RWPE2 (cell line): ENCODE results near the gene MCC.

Source experiments
- ATAC-seq: fragments of 200-7000 bp; cut with Tn5 transposase; 3 replicates; pipeline ENCODE4 v1.9.1; 2021; ENCODE audit warnings: low read depth
- DNase-seq: peaks from one replicate; pipeline ENCODE4 v3.0.0-alpha.2; 2020; ENCODE audit warnings: low spot score
- H3K27ac ChIP-seq: fragments of 450-650 bp; 2 replicates; pipeline ENCODE4 v1.5.1; 2017; ENCODE audit warnings: mild to moderate bottlenecking; ENCODE audit not compliant: poor library complexity, severe bottlenecking
- H3K27me3 ChIP-seq: fragments of 250-450 bp; sonication (Bioruptor Pico); 2 replicates; pipeline ENCODE4 v1.5.1; 2021; ENCODE audit warnings: mild to moderate bottlenecking, moderate library complexity; ENCODE audit not compliant: insufficient read depth, poor library complexity, severe bottlenecking
- H3K36me3 ChIP-seq: fragments of 250-450 bp; sonication (Bioruptor Pico); 2 replicates; pipeline ENCODE4 v1.5.1; 2020; ENCODE audit warnings: low read depth, mild to moderate bottlenecking, moderate library complexity
- H3K4me1 ChIP-seq: fragments of 250-450 bp; sonication (Bioruptor Pico); 2 replicates; pipeline ENCODE4 v1.5.1; 2021; ENCODE audit warnings: mild to moderate bottlenecking, moderate library complexity; ENCODE audit not compliant: insufficient read depth, poor library complexity, severe bottlenecking
- H3K4me3 ChIP-seq: fragments of 250-450 bp; sonication (Bioruptor Pico); 2 replicates; pipeline ENCODE4 v1.5.1; 2021; ENCODE audit warnings: mild to moderate bottlenecking, moderate library complexity; ENCODE audit not compliant: severe bottlenecking
- H3K9me3 ChIP-seq: fragments of 250-450 bp; sonication (Bioruptor Pico); 2 replicates; pipeline ENCODE4 v1.5.1; 2021; ENCODE audit warnings: mild to moderate bottlenecking, moderate library complexity; ENCODE audit not compliant: severe bottlenecking
- TF ChIP-seq, protein P1 (sequence below): fragments of 450-650 bp; IDR thresholded peaks from one replicate; pipeline ENCODE4 v1.5.1; 2017; ENCODE audit warnings: mild to moderate bottlenecking, moderate library complexity; ENCODE audit not compliant: poor library complexity, severe bottlenecking

Gene MCC

GRCh38 chr5:113487781-113488644 lies at the start of gene MCC:
Gene MCC, minus strand, starts transcription at chr5:113488453.
- peak within 1 kb of the TSS; percentile 58 for H3K4me3 ChIP-seq

GRCh38 chr5:113531481-113532159 lies 43.4 kb upstream of the MCC start:
- TF ChIP-seq, protein P1, sequence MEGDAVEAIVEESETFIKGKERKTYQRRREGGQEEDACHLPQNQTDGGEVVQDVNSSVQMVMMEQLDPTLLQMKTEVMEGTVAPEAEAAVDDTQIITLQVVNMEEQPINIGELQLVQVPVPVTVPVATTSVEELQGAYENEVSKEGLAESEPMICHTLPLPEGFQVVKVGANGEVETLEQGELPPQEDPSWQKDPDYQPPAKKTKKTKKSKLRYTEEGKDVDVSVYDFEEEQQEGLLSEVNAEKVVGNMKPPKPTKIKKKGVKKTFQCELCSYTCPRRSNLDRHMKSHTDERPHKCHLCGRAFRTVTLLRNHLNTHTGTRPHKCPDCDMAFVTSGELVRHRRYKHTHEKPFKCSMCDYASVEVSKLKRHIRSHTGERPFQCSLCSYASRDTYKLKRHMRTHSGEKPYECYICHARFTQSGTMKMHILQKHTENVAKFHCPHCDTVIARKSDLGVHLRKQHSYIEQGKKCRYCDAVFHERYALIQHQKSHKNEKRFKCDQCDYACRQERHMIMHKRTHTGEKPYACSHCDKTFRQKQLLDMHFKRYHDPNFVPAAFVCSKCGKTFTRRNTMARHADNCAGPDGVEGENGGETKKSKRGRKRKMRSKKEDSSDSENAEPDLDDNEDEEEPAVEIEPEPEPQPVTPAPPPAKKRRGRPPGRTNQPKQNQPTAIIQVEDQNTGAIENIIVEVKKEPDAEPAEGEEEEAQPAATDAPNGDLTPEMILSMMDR: no peak
- Histone ChIP-seq H3K4me1 (peaks cover 14% of the 10 kb centered on the region), H3K27ac (no peak overlapping the region), H3K9me3 (no peaks in the 10 kb centered on the region), H3K27me3 (no peaks in the 10 kb centered on the region), H3K4me3 (no peak overlapping the region), H3K36me3 (peaks cover 77% of the 10 kb centered on the region)
- no peak for DNase-seq
- ATAC-seq: no peak

More at GRCh38 chr5:113487781-113488644, at the start of gene MCC:
- DNase-seq (peak; percentile 93), ATAC-seq (peak; percentile 61)
- no peaks in the 10 kb centered on the region for H3K36me3 ChIP-seq
- peaks cover 10% of the 10 kb centered on the region for H3K4me1 ChIP-seq
- TF ChIP-seq, protein P1: no peak
- no peaks in the 10 kb centered on the region for H3K27me3 ChIP-seq
- peak within 1 kb of the TSS; percentile 58 for H3K27ac ChIP-seq
- no peaks in the 10 kb centered on the region for H3K9me3 ChIP-seq

DNA sequence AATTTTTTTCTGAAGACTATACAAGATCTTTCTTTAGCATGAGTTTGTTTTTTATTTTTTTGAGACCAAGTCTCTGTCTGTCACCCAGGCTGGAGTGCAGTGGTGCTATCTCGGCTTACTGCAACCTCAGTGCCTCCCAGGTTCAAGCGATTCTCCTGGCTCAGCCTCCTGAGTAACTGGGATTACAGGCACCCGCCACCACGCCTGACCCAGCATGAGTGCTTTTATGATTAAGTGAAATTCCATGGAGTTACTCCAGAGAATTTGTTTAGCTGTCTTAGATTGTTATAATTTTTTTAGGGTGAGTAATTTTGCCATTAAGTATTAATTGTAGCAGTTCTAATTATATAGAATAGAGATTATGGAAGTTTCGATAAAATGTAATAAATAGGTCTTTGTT lies 39.5 kb upstream of the MCC start:
- TF ChIP-seq, protein P1: no peak
- no peak overlapping the region for H3K4me3 ChIP-seq
- H3K27me3 ChIP-seq: no peaks in the 10 kb centered on the region
- ATAC-seq (no peak), DNase-seq (no peak)
- H3K4me1 ChIP-seq: peaks cover 44% of the 10 kb centered on the region
- no peak overlapping the region for H3K27ac ChIP-seq
- H3K36me3 ChIP-seq: peaks cover 70% of the 10 kb centered on the region
- H3K9me3 ChIP-seq: no peaks in the 10 kb centered on the region

- DNase-seq (no peak), ATAC-seq (0 out of 3 replicates have a peak, but pooled peaks have one; percentile 40)
- Histone ChIP-seq H3K27me3 (no peaks in the 10 kb centered on the region), H3K4me1 (peaks cover 44% of the 10 kb centered on the region), H3K4me3 (no peak overlapping the region), H3K36me3 (peaks cover 59% of the 10 kb centered on the region), H3K27ac (peak overlapping the region; percentile 4), H3K9me3 (no peaks in the 10 kb centered on the region)
- TF ChIP-seq, protein P1: no peak
Observed at GRCh38 chr5:113526421-113526820, 38.2 kb upstream of the MCC start.
